H1 (cell line): ENCODE measurements around the gene USB1. TPM values are rescaled to one million over a fixed set of nuclear protein-coding genes. Genes with fewer than 3 reads are reported as not detected.

Experiments
- CTCF ChIA-PET: fragments of 300-600 bp; sonication (Branson Sonifier 250); formaldehyde crosslinking; loops from one replicate; lab custom pipeline; 2021; ENCODE audit not compliant: partially characterized antibody; lab: Charles Lee
- POLR2A ChIA-PET: fragments of 300-600 bp; sonication (Branson Sonifier 250); formaldehyde crosslinking; loops from one replicate; lab custom pipeline; 2021; ENCODE audit warnings: inconsistent platforms; ENCODE audit not compliant: partially characterized antibody; lab: Charles Lee
- DNase-seq, 2 experiments: peaks; one replicate each; pipeline versions ENCODE4 v3.0.0 to v3.0.0-alpha.2; 2010 to 2022; ENCODE audit warnings: low spot score in 2 of 2, low read depth in 1 of 2, mixed read lengths in 1 of 2
- FAIRE-seq: peaks from 2 replicates; lab custom pipeline; 2011; peaks lifted over from hg19 to GRCh38; lab: Jason Lieb, UNC
- H2AFZ ChIP-seq: 2 replicates; pipeline ENCODE4 v1.8.1; 2012; ENCODE audit warnings: low read length, inconsistent platforms
- H2AK5ac ChIP-seq: 2 replicates; pipeline ENCODE4 v1.6.1; 2013; ENCODE audit warnings: low read depth, low read length
- H2BK120ac ChIP-seq: replicated peaks from 2 replicates; pipeline ENCODE3; 2013; ENCODE audit warnings: low read depth, low read length, inconsistent platforms
- H2BK12ac ChIP-seq: 2 replicates; pipeline ENCODE4 v1.6.1; 2013; ENCODE audit warnings: low read depth, low read length
- H2BK15ac ChIP-seq: 2 replicates; pipeline ENCODE4 v1.6.1; 2013; ENCODE audit warnings: low read length
- H2BK20ac ChIP-seq: 2 replicates; pipeline ENCODE4 v1.6.1; 2013; ENCODE audit warnings: low read length
- H2BK5ac ChIP-seq: 2 replicates; pipeline ENCODE4 v1.6.1; 2013; ENCODE audit warnings: low read depth, low read length
- H3K14ac ChIP-seq: 2 replicates; pipeline ENCODE4 v1.6.1; 2013; ENCODE audit warnings: inconsistent platforms; ENCODE audit not compliant: insufficient read length
- H3K18ac ChIP-seq: 2 replicates; pipeline ENCODE4 v1.6.1; 2013; ENCODE audit warnings: low read length; ENCODE audit errors: extremely low read depth
- H3K23ac ChIP-seq: 2 replicates; pipeline ENCODE4 v1.6.1; 2013; ENCODE audit warnings: inconsistent platforms; ENCODE audit not compliant: insufficient read length
- H3K23me2 ChIP-seq: 2 replicates; pipeline ENCODE4 v1.6.1; 2013; ENCODE audit warnings: low read depth, low read length
- H3K27ac ChIP-seq: 2 replicates; pipeline ENCODE4 v1.6.1; 2011; ENCODE audit warnings: low read depth, low read length, inconsistent platforms
- H3K27me3 ChIP-seq, 4 experiments: replicated peaks in 1 of 4; 1 replicate in 1 of 4; 2 replicates in 3 of 4; pipeline versions ENCODE4 v1.6.1 to v1.8.1; 2011 to 2013; ENCODE audit warnings: low read length in 3 of 4, mild to moderate bottlenecking in 3 of 4, inconsistent platforms in 2 of 4, mixed read lengths in 2 of 4, moderate library complexity in 1 of 4; ENCODE audit not compliant: control insufficient read depth in 3 of 4, insufficient read depth in 3 of 4; ENCODE audit errors: extremely low read depth in 1 of 4
- H3K36me3 ChIP-seq, 4 experiments: 2 replicates each; pipeline versions ENCODE4 v1.6.1 to v1.8.1; 2011 to 2013; ENCODE audit warnings: mild to moderate bottlenecking in 4 of 4, low read length in 3 of 4, moderate library complexity in 2 of 4, control low read depth in 1 of 4, inconsistent platforms in 1 of 4; ENCODE audit not compliant: insufficient read depth in 4 of 4, control insufficient read depth in 2 of 4
- H3K4ac ChIP-seq: replicated peaks from 2 replicates; pipeline ENCODE3; 2013; ENCODE audit warnings: low read length, low read depth, mixed read lengths, inconsistent platforms; ENCODE audit not compliant: insufficient read length
- H3K4me1 ChIP-seq, 4 experiments: replicated peaks in 1 of 4; 1 replicate in 1 of 4; 2 replicates in 3 of 4; pipeline versions ENCODE4 v1.6.1 to v1.8.1; 2011 to 2013; ENCODE audit warnings: low read length in 3 of 4, inconsistent platforms in 2 of 4, mixed read lengths in 1 of 4; ENCODE audit not compliant: insufficient read depth in 4 of 4, control insufficient read depth in 3 of 4
- H3K4me2 ChIP-seq, 2 experiments: 2 replicates each; pipeline versions ENCODE4 v1.6.1 to v1.8.1; 2011 to 2013; ENCODE audit warnings: low read depth in 2 of 2, low read length in 2 of 2, control low read depth in 1 of 2, inconsistent platforms in 1 of 2, mild to moderate bottlenecking in 1 of 2; ENCODE audit not compliant: insufficient read depth in 1 of 2
- H3K4me3 ChIP-seq, 4 experiments: fragments of 200-600, 300-600 bp in 1 of 4; sonication (generic), shearing (Covaris generic), sonication (Bioruptor Twin) in 1 of 4; 2 replicates each; pipeline versions ENCODE4 v1.5.1 to v1.8.1; 2011 to 2016; ENCODE audit warnings: low read length in 4 of 4, low read depth in 3 of 4, control low read depth in 2 of 4, inconsistent platforms in 2 of 4, mild to moderate bottlenecking in 2 of 4, mixed read lengths in 1 of 4, moderate library complexity in 1 of 4; ENCODE audit not compliant: insufficient read depth in 2 of 4; ENCODE audit errors: extremely low read depth in 1 of 4
- H3K56ac ChIP-seq: replicated peaks from 2 replicates; pipeline ENCODE3; 2013; ENCODE audit warnings: low read depth, mild to moderate bottlenecking, mixed read lengths, low read length, inconsistent platforms; ENCODE audit not compliant: insufficient read length
- H3K79me1 ChIP-seq: 2 replicates; pipeline ENCODE4 v1.6.1; 2013; ENCODE audit warnings: low read depth, low read length, control low read depth
- H3K79me2 ChIP-seq, 2 experiments: 2 replicates each; pipeline versions ENCODE4 v1.6.1 to v1.8.1; 2012 to 2013; ENCODE audit warnings: low read length in 2 of 2, mild to moderate bottlenecking in 2 of 2, inconsistent platforms in 1 of 2; ENCODE audit not compliant: insufficient read depth in 2 of 2, control insufficient read depth in 1 of 2
- H3K9ac ChIP-seq, 4 experiments: replicated peaks in 1 of 4; 1 replicate in 1 of 4; 2 replicates in 3 of 4; pipeline versions ENCODE4 v1.6.1 to v1.8.1; 2011 to 2013; ENCODE audit warnings: low read depth in 3 of 4, low read length in 3 of 4, control low read depth in 2 of 4, mild to moderate bottlenecking in 2 of 4, moderate library complexity in 2 of 4, inconsistent platforms in 1 of 4; ENCODE audit errors: extremely low read depth in 1 of 4
- H3K9me3 ChIP-seq, 2 experiments: 2 replicates each; pipeline versions ENCODE4 v1.6.1 to v1.8.1; 2012 to 2013; ENCODE audit warnings: mild to moderate bottlenecking in 2 of 2, moderate library complexity in 2 of 2, control low read depth in 1 of 2, inconsistent platforms in 1 of 2, low read depth in 1 of 2, low read length in 1 of 2, mixed read lengths in 1 of 2; ENCODE audit not compliant: insufficient read depth in 2 of 2
- H4K20me1 ChIP-seq, 2 experiments: replicated peaks in 1 of 2; 2 replicates each; pipeline versions ENCODE3 to v1.8.1; 2011 to 2013; ENCODE audit warnings: inconsistent platforms in 2 of 2, low read length in 2 of 2, mild to moderate bottlenecking in 1 of 2; ENCODE audit not compliant: insufficient read depth in 2 of 2, control insufficient read depth in 1 of 2
- H4K5ac ChIP-seq: 2 replicates; pipeline ENCODE4 v1.6.1; 2013; ENCODE audit warnings: low read length, low read depth, mixed read lengths, inconsistent platforms; ENCODE audit not compliant: insufficient read length
- H4K8ac ChIP-seq: 2 replicates; pipeline ENCODE4 v1.8.0; 2013; ENCODE audit warnings: mild to moderate bottlenecking, moderate library complexity, low read length, inconsistent platforms; ENCODE audit not compliant: insufficient read depth; ENCODE audit errors: extremely low read depth
- H4K91ac ChIP-seq: replicated peaks from 2 replicates; pipeline ENCODE3; 2013; ENCODE audit warnings: low read length, mixed read lengths, inconsistent platforms; ENCODE audit not compliant: insufficient read length
- EZH2 ChIP-seq: fragments of 200-600 bp; sonication (generic); IDR thresholded peaks from 2 replicates; pipeline ENCODE4 v1.7.1; 2012; ENCODE audit warnings: low read depth, mild to moderate bottlenecking, moderate library complexity, low read length, inconsistent platforms; ENCODE audit not compliant: severe bottlenecking
- WGBS, 2 experiments: shearing (Covaris generic) in 1 of 2; methylation state at CpG; one replicate each; pipeline versions ENCODE4 v1.1.6 to v1.1.7; 2013 to 2015; ENCODE audit warnings: low lambda C conversion rate in 2 of 2, mixed read lengths in 2 of 2, inconsistent platforms in 1 of 2, low coverage in 1 of 2, missing lambda C conversion rate in 1 of 2; ENCODE audit not compliant: insufficient replicate concordance in 2 of 2, insufficient coverage in 1 of 2, insufficient read length in 1 of 2; ENCODE audit errors: extremely low coverage in 1 of 2, missing lambda C conversion rate in 1 of 2; 5-methylcytosine and 5-hydroxymethylcytosine counted together
- polyA plus RNA-seq, 7 experiments: library from polyadenylated mRNA; depleted of rRNA in 3 of 7; stranded (reverse) in 5 of 7; unstranded in 2 of 7; fragments of >200 nt in 5 of 7; fragments of 200-250 nt in 2 of 7; gene quantifications; 1 replicate in 5 of 7; 2 replicates in 1 of 7; 4 replicates in 1 of 7; pipeline versions ENCODE4 v1.2.1 to v1.2.3, GENCODE V29; 2011 to 2013; ENCODE audit warnings: missing spikeins in 2 of 7, mixed read lengths in 2 of 7
- total RNA-seq: library from RNA; stranded (reverse); fragmentation: NEBNext Ultra II Directional; extraction: Animal tissue kit (Norgen Biotek cat#: 25700); gene quantifications from 2 replicates; pipeline ENCODE4 v1.2.1, GENCODE V29; 2021
- TF ChIP-seq, protein P1 (sequence below), 3 experiments: IDR thresholded peaks; 1 replicate in 2 of 3; 2 replicates in 1 of 3; pipeline versions ENCODE4 v1.5.1 to v1.6.1; 2011; ENCODE audit warnings: low read length in 3 of 3, mild to moderate bottlenecking in 3 of 3, inconsistent platforms in 2 of 3, low read depth in 1 of 3, moderate library complexity in 1 of 3; ENCODE audit not compliant: insufficient read depth in 1 of 3; ENCODE audit errors: control extremely low read depth in 1 of 3

Gene USB1
- total and polyA plus RNA-seq, 2 of the 8 experiments (the other 6 are each of a cell fraction or from before 2014, with no cell fraction given), result 65.4 to 75.9 TPM

DNA sequence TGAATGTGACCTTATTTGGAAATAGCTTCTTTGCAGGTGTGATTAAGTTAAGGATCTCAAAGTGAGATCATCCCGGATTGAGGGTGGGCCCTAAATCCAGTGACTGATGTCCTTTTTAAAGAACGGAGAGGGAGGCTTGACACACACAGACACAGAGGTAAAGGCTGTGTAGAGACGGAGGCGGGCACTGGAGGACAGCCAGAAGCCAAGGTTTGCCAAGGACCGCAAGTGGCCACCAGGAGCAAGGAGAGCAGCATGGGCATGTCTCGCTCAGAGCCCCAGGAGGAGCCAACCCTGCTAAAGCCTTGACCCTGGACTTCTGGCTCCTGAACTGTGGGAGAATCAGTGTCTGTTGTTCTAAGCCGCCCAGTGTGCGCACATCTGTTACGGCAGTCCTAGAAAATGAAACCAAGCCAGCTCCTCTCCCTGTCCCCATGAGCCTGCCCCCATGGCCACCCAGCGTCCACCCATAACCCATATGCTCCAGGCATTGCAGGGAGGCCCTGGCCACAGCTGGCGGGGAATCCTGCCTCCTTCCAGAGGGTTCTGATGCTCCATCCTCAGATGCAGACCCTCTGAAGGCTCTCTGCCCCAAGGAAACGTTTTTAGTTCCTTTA lies 45.5 kb upstream of the USB1 start:
- Histone ChIP-seq H2BK20ac (no peak overlapping the region), H3K79me2 (no peaks in the 10 kb centered on the region), H4K8ac (no peak overlapping the region), H3K56ac (no peak overlapping the region), H4K20me1 (no peaks in the 10 kb centered on the region), H3K27ac (no peak overlapping the region; the same call in 1 of the 2 replicates), H4K91ac (no peak overlapping the region), H4K5ac (no peak overlapping the region), H3K79me1 (no peaks in the 10 kb centered on the region), H3K14ac (no peak overlapping the region), H3K9me3 (no peaks in the 10 kb centered on the region), H3K9ac (no peak overlapping the region), H3K23me2 (no peaks in the 10 kb centered on the region), H3K27me3 (no peaks in the 10 kb centered on the region; a peak in 1 of 7 replicates), H2BK5ac (no peak overlapping the region), H2AFZ (no peak overlapping the region), H3K4me2 (no peak overlapping the region), H2BK120ac (no peak overlapping the region), H3K36me3 (no peaks in the 10 kb centered on the region), H2BK12ac (no peak overlapping the region), H2BK15ac (no peak overlapping the region), H2AK5ac (no peak overlapping the region), H3K4me1 (peaks cover 0 to 10% (median 5%) of the 10 kb centered on the region in 4 experiments; a peak in 6 of 7 replicates), H3K23ac (no peak overlapping the region), H3K18ac (no peak overlapping the region), H3K4me3 (no peak overlapping the region), H3K4ac (no peak overlapping the region)
- 83% methylated on average over 12 of the region's 12 CpGs; no CpG with 5 or more reads in 1 of the 2 experiments for WGBS, 2 experiments
- no peak for FAIRE-seq
- TF ChIP-seq, protein P1, sequence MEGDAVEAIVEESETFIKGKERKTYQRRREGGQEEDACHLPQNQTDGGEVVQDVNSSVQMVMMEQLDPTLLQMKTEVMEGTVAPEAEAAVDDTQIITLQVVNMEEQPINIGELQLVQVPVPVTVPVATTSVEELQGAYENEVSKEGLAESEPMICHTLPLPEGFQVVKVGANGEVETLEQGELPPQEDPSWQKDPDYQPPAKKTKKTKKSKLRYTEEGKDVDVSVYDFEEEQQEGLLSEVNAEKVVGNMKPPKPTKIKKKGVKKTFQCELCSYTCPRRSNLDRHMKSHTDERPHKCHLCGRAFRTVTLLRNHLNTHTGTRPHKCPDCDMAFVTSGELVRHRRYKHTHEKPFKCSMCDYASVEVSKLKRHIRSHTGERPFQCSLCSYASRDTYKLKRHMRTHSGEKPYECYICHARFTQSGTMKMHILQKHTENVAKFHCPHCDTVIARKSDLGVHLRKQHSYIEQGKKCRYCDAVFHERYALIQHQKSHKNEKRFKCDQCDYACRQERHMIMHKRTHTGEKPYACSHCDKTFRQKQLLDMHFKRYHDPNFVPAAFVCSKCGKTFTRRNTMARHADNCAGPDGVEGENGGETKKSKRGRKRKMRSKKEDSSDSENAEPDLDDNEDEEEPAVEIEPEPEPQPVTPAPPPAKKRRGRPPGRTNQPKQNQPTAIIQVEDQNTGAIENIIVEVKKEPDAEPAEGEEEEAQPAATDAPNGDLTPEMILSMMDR (IDR thresholded peaks at IDR 0.05; ENCODE audit: control extremely low read depth in 1 of 3, insufficient read depth in 1 of 3, low read depth in 1 of 3, low read length in 3 of 3), result peak in 2 of 3 experiments; percentile 5 to 12; a peak in 2 of 4 replicates
- no peak for TF ChIP-seq EZH2
- CTCF ChIA-PET, result interaction anchor here (1.2 to 5.6 kb wide), 7 partner anchors 11 to 195 kb away, joined by 3 to 40 read pairs (median 10); partner anchors contain the start of genes USB1 and ZNF319
- POLR2A ChIA-PET, result interaction anchor here (1.2 to 1.5 kb wide), 3 partner anchors 10 to 220 kb away, joined by 3 to 4 read pairs (median 3); partner anchors contain the start of gene KATNB1
- no peak for DNase-seq
